ELR (cell line): Measurements from ENCODE around the gene CDH13.

Experiments used
- DNase-seq: peaks from one replicate; pipeline ENCODE4 v3.0.0-alpha.2; 2015; ENCODE audit warnings: low read depth

Gene CDH13

GRCh38 chr16:83439412-83439811 lies 812.6 kb downstream of the CDH13 start:
- DNase-seq, result no peak

GRCh38 chr16:83441517-83441916 lies 814.7 kb downstream of the CDH13 start:
- DNase-seq, result peak; percentile 47

- DNase-seq, result no peak
These were observed 817.2 kb downstream of the CDH13 start for GRCh38 chr16:83443972-83444371.

- no peak for DNase-seq
These were observed 820.8 kb downstream of the CDH13 start for GRCh38 chr16:83447560-83447959.

- DNase-seq, result no peak
These were observed 823.1 kb downstream of the CDH13 start for GRCh38 chr16:83449861-83450260.

- DNase-seq, result peak; percentile 23
These were observed 827.2 kb downstream of the CDH13 start for GRCh38 chr16:83453977-83454376.

- no peak for DNase-seq
These were observed 828.9 kb downstream of the CDH13 start for GRCh38 chr16:83455716-83456115.

GRCh38 chr16:83456934-83457333 lies 830.2 kb downstream of the CDH13 start:
- DNase-seq, result no peak

GRCh38 chr16:83458612-83459011 lies 831.8 kb downstream of the CDH13 start:
- DNase-seq, result peak; percentile 70

GRCh38 chr16:83464991-83465390 lies 838.2 kb downstream of the CDH13 start:
- DNase-seq, result no peak

- DNase-seq, result peak; percentile 46
These were observed 843.6 kb downstream of the CDH13 start for GRCh38 chr16:83470416-83470815.

- DNase-seq, result no peak
These were observed 846.2 kb downstream of the CDH13 start for GRCh38 chr16:83472776-83473501.

- no peak for DNase-seq
These were observed 847.3 kb downstream of the CDH13 start for GRCh38 chr16:83473926-83474650.

- DNase-seq, result peak; percentile 42
These were observed 848.3 kb downstream of the CDH13 start for GRCh38 chr16:83475108-83475507.

- DNase-seq, result no peak
These were observed 854.8 kb downstream of the CDH13 start for GRCh38 chr16:83481589-83481988.

GRCh38 chr16:83482545-83483162 lies 855.9 kb downstream of the CDH13 start:
- DNase-seq, result no peak

GRCh38 chr16:83490073-83490472 lies 863.3 kb downstream of the CDH13 start:
- DNase-seq, result no peak

- no peak for DNase-seq
These were observed 867.7 kb downstream of the CDH13 start for GRCh38 chr16:83494459-83494858.

- DNase-seq, result peak; percentile 40
These were observed 874.7 kb downstream of the CDH13 start for GRCh38 chr16:83501481-83501880.

- DNase-seq, result no peak
These were observed 881.5 kb downstream of the CDH13 start for GRCh38 chr16:83508295-83508694.

- DNase-seq, result no peak
These were observed 882.5 kb downstream of the CDH13 start for GRCh38 chr16:83509316-83509715.

- DNase-seq, result no peak
These were observed 884.1 kb downstream of the CDH13 start for GRCh38 chr16:83510906-83511305.
